Stomach (tissue), 4 donors: ENCODE data around the gene OBP2B.

Experiments
- CTCF ChIP-seq, 7 experiments: fragments of 450-650 bp in 4 of 7; fragments of 200-600 bp in 3 of 7; sonication (generic) in 3 of 7; IDR thresholded peaks; one replicate each; pipeline ENCODE4 v1.5.1; 2016 to 2019; ENCODE audit warnings: antibody characterized with exemption in 7 of 7, control low read depth in 2 of 7, mild to moderate bottlenecking in 1 of 7
- EP300 ChIP-seq: sonication (generic); formaldehyde crosslinking; IDR thresholded peaks from one replicate; pipeline ENCODE4 v1.6.1; 2017; ENCODE audit warnings: antibody characterized with exemption
- POLR2A ChIP-seq, 4 donors: fragments of 450-650 bp; IDR thresholded peaks; one replicate each; pipeline ENCODE4 v1.6.1; 2016; ENCODE audit warnings: antibody characterized with exemption in 4 of 4, control low read depth in 2 of 4, mild to moderate bottlenecking in 1 of 4, moderate library complexity in 1 of 4
- POLR2AphosphoS5 ChIP-seq, 3 donors: sonication (generic); formaldehyde crosslinking; IDR thresholded peaks; one replicate each; pipeline ENCODE4 v1.6.1; 2016; ENCODE audit warnings: antibody characterized with exemption in 3 of 3

GRCh38 chr9:133188006-133188842, 20.8 kb downstream of the OBP2B start:
- no peak for TF ChIP-seq CTCF (IDR thresholded peaks at IDR 0.05)
- TF ChIP-seq POLR2A (IDR thresholded peaks at IDR 0.05): no peak
- no peak for TF ChIP-seq EP300
- TF ChIP-seq POLR2AphosphoS5 (IDR thresholded peaks at IDR 0.05): no peak
